ENCODE measurements around the gene IKZF2.

IKZF2 gene

DNA sequence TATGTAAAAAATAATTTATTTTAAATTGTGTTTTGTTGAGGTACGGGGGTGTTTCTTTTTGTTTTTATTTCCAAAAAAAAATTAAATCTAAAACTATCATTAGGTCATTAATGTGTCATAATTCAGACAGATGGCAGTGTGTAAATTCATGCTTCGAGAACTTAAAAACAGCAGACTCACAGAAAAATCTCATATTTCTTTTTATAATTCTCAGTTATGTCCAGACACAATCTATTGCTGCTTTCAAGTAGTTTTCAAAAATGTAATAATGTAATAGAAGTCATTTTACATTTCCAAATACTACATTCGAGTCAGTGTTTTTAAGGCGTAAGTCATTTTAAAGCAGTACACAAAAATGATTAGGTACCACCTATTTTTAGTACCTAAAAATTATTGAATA is 14.3 kb downstream of the IKZF2 start:
- H3K4me3 ChIP-seq (ENCODE audit: insufficient read depth, low read depth, low read length): no peak overlapping the region

DNA sequence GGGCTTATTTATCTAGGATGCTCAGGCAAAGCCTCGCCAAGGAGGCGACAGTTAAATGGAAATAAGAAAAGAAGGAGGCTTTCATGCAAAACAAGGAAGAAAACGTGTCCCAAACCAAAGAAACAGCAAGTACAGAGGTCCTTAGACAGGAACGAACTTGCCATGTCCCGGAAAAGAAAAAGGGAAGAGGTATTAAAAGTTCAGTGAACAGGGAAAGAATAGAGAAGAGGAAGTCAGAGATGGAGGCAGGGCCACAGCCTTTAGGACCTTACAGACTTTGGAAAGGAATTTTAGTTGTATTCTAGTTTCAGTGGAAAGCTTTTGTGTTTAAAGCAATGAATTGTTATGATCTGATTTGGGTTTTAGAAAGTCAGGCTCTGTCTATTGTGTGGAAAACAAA is 22.1 kb downstream of the IKZF2 start:
- WGBS, 2 experiments: 88 to 93% methylated on average over 5 of the region's 5 CpGs
- Histone ChIP-seq H3K27ac (ENCODE audit: insufficient read depth, low read depth, low read length, poor library complexity, severe bottlenecking) (no peak overlapping the region), H3K36me3 (ENCODE audit: control insufficient read depth, insufficient read depth, low read length) (no peaks in the 10 kb centered on the region), H3K27me3 (ENCODE audit: control insufficient read depth, insufficient read depth, low read length, poor library complexity, severe bottlenecking) (no peaks in the 10 kb centered on the region), H3K9me3 (ENCODE audit: control insufficient read depth, low read length) (no peaks in the 10 kb centered on the region), H3K4me3 (ENCODE audit: insufficient read depth, low read depth, low read length) (no peak overlapping the region), H3K4me1 (ENCODE audit: control insufficient read depth, insufficient read depth, low read length) (no peaks in the 10 kb centered on the region)

More for the DNA sequence above, 14.3 kb downstream of the IKZF2 start:
- 95 to 100% methylated on average over 1 to 3 of the region's 4 CpGs for WGBS, 2 experiments
- Histone ChIP-seq H3K27ac (ENCODE audit: insufficient read depth, low read depth, low read length, poor library complexity, severe bottlenecking) (no peak overlapping the region), H3K9me3 (ENCODE audit: control insufficient read depth, low read length) (no peaks in the 10 kb centered on the region), H3K27me3 (ENCODE audit: control insufficient read depth, insufficient read depth, low read length, poor library complexity, severe bottlenecking) (no peaks in the 10 kb centered on the region), H3K36me3 (ENCODE audit: control insufficient read depth, insufficient read depth, low read length) (no peaks in the 10 kb centered on the region), H3K4me1 (ENCODE audit: control insufficient read depth, insufficient read depth, low read length) (no peaks in the 10 kb centered on the region)

DNA sequence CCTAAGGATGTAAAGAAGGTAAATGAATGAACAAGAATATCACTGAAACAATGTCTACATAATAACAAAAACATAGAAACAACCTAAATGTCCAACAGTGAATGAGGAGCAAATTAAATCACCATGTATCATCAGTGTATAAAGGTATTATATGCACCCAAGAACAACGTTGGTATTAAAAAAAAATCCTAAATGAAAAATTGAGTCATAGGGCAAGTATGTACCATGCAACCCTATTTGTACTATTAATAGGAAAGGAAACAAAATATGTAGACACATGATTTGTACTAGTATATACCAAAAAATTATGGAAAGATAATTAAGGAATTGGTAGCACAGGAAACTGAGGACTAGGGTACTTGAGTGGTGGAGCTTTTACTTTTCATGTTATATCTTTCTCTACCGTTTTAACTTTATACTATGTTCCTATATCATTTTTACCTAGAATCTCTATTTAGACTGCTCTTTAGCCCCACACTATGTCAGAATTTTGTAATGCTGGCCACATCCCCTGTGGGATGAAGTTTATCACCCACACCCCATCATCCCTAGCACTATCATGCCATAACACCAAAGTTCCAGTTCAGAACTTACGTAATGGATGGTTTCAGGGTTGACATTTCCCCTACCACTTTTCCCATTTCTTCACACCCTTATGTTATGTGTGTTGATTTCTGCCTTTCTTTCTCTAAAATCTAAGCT is 25.6 kb downstream of the IKZF2 start:
- no peaks in the 10 kb centered on the region for H3K9me3 ChIP-seq (ENCODE audit: control insufficient read depth, low read length)
- H3K27ac ChIP-seq (ENCODE audit: insufficient read depth, low read depth, low read length, poor library complexity, severe bottlenecking): no peak overlapping the region
- no peaks in the 10 kb centered on the region for H3K27me3 ChIP-seq (ENCODE audit: control insufficient read depth, insufficient read depth, low read length, poor library complexity, severe bottlenecking)
- H3K36me3 ChIP-seq (ENCODE audit: control insufficient read depth, insufficient read depth, low read length): no peaks in the 10 kb centered on the region
- H3K4me1 ChIP-seq (ENCODE audit: control insufficient read depth, insufficient read depth, low read length): no peaks in the 10 kb centered on the region
- 100% methylated on average over 1 to 2 of the region's 3 CpGs for WGBS, 2 experiments
- no peak overlapping the region for H3K4me3 ChIP-seq (ENCODE audit: insufficient read depth, low read depth, low read length)

DNA sequence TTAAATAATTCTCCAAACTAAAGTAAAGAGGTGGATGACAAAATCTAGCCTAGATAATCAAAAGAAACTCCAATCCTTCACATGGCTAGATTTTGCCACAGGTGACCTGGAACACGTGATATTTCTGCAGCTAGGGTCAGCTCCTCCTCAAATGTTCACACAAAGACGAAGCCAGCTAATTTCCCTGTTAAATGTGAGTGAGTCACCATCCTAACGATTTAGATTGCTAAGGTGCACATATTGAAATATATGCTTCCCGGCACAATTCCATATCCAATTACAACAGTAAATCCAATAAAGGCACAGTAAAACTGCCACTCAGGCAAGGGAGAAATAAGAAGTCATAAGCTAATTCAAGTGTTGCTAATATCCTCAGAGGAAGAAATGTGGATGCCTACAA is 28.7 kb downstream of the IKZF2 start:
- H3K4me3 ChIP-seq (ENCODE audit: insufficient read depth, low read depth, low read length): no peak overlapping the region
- WGBS, 2 experiments: 92 to 96% methylated on average over 4 of the region's 4 CpGs
- no peaks in the 10 kb centered on the region for H3K27me3 ChIP-seq (ENCODE audit: control insufficient read depth, insufficient read depth, low read length, poor library complexity, severe bottlenecking)
- H3K9me3 ChIP-seq (ENCODE audit: control insufficient read depth, low read length): no peaks in the 10 kb centered on the region
- no peaks in the 10 kb centered on the region for H3K4me1 ChIP-seq (ENCODE audit: control insufficient read depth, insufficient read depth, low read length)
- H3K36me3 ChIP-seq (ENCODE audit: control insufficient read depth, insufficient read depth, low read length): no peaks in the 10 kb centered on the region
- no peak overlapping the region for H3K27ac ChIP-seq (ENCODE audit: insufficient read depth, low read depth, low read length, poor library complexity, severe bottlenecking)

DNA sequence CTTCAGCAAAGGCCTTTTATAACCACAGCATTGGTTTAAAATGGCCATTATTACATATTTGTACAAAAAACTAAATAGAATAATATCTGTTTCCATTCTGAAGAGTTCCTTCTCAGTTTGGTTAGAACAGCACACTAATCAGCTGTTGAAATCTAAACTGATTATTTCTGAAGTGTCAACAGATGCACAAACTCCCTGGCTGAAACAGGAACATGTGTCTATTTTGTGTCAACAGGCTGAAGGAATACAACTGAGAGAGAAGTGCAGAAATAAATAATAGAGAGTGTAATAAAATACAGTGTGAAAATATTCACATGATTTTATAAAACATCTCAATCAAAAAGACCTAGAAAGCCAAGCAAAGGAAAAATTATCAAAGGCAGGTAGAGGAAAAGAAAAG is 29.7 kb downstream of the IKZF2 start:
- no peaks in the 10 kb centered on the region for H3K27me3 ChIP-seq (ENCODE audit: control insufficient read depth, insufficient read depth, low read length, poor library complexity, severe bottlenecking)
- no peaks in the 10 kb centered on the region for H3K4me1 ChIP-seq (ENCODE audit: control insufficient read depth, insufficient read depth, low read length)
- no peaks in the 10 kb centered on the region for H3K36me3 ChIP-seq (ENCODE audit: control insufficient read depth, insufficient read depth, low read length)
- H3K9me3 ChIP-seq (ENCODE audit: control insufficient read depth, low read length): no peaks in the 10 kb centered on the region
- no peak overlapping the region for H3K4me3 ChIP-seq (ENCODE audit: insufficient read depth, low read depth, low read length)
- no peak overlapping the region for H3K27ac ChIP-seq (ENCODE audit: insufficient read depth, low read depth, low read length, poor library complexity, severe bottlenecking)

DNA sequence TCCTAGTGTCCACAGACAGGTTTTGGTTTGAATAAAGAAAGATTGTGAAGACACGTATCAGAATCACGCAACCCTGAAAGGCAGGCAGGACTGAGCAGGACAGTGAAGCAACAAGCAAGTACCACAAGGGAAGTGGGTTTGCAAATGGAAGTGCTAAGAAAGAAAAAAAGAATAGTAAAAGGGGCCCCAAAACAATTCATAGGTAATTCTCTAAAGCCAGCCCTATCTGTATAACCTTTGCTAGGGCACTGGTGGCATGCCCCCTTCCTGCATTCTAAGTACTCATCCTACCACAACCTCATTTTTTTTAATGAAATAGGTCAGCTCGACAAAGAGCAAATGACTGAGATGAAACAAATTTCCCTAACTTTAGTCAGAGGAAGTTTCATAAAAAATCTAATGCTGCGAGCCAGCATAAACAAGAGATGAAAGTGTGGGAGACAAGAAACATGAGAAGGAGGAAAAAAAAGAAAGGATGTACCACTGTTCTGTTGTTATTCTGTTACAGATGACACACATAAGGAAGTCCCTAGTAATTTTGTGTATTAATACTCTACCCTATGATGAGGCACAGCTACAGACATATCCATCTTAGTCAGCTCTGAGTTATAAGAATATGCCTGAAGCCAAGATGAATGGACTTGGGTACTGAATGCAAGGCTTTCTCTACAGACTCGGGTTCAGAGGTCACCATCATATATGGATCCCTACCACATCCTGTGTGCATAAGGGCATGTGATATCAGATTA is 32.2 kb downstream of the IKZF2 start:
- no peak overlapping the region for H3K4me3 ChIP-seq (ENCODE audit: insufficient read depth, low read depth, low read length)
- no peaks in the 10 kb centered on the region for H3K36me3 ChIP-seq (ENCODE audit: control insufficient read depth, insufficient read depth, low read length)
- H3K9me3 ChIP-seq (ENCODE audit: control insufficient read depth, low read length): no peaks in the 10 kb centered on the region
- WGBS, 2 experiments: 97 to 100% methylated on average over 5 of the region's 5 CpGs
- H3K27me3 ChIP-seq (ENCODE audit: control insufficient read depth, insufficient read depth, low read length, poor library complexity, severe bottlenecking): no peaks in the 10 kb centered on the region
- no peaks in the 10 kb centered on the region for H3K4me1 ChIP-seq (ENCODE audit: control insufficient read depth, insufficient read depth, low read length)
- no peak overlapping the region for H3K27ac ChIP-seq (ENCODE audit: insufficient read depth, low read depth, low read length, poor library complexity, severe bottlenecking)

DNA sequence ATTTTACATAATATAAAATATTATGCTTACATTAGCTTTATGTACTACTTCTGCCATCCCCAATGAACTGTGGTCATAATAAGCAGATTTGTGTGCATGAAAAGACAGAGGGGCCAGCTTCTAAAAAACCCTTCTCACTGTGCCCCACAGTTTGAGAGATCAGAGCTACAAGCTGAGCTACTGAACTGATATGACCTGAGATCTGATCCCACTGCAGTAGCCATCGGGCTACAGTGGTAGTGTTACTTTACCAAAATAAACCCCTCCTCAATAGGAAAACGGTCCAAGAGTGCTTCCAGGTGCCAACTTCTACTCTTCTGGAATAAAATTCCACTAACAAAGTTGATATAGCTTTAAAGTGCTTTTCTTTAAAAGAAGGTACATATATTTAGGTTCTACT is 43.1 kb downstream of the IKZF2 start:
- H3K27me3 ChIP-seq (ENCODE audit: control insufficient read depth, insufficient read depth, low read length, poor library complexity, severe bottlenecking): no peaks in the 10 kb centered on the region
- H3K36me3 ChIP-seq (ENCODE audit: control insufficient read depth, insufficient read depth, low read length): no peaks in the 10 kb centered on the region
- H3K4me1 ChIP-seq (ENCODE audit: control insufficient read depth, insufficient read depth, low read length): no peaks in the 10 kb centered on the region
- H3K4me3 ChIP-seq (ENCODE audit: insufficient read depth, low read depth, low read length): no peak overlapping the region
- 87 to 90% methylated on average over 2 of the region's 2 CpGs for WGBS, 2 experiments
- no peaks in the 10 kb centered on the region for H3K9me3 ChIP-seq (ENCODE audit: control insufficient read depth, low read length)
- no peak overlapping the region for H3K27ac ChIP-seq (ENCODE audit: insufficient read depth, low read depth, low read length, poor library complexity, severe bottlenecking)

DNA sequence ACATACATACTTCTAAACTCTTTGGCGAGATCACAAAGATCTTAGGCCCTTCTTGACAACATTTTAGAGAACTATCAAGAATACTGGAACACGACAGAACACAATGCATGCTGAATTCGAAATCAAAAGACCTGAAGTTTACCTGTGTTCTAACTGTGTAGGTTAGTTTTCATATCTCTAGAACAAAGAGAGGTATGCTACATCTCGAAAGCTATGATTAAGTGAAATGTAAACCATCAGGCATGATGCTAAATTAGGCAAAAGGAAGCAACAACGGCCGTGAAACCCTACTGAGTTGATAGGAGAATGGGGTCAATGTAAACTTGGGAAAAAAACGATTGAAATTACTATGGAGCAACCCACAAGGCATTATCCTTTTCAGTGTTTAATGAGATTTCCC is 43.7 kb downstream of the IKZF2 start:
- Histone ChIP-seq H3K4me3 (ENCODE audit: insufficient read depth, low read depth, low read length) (no peak overlapping the region), H3K27ac (ENCODE audit: insufficient read depth, low read depth, low read length, poor library complexity, severe bottlenecking) (no peak overlapping the region), H3K36me3 (ENCODE audit: control insufficient read depth, insufficient read depth, low read length) (no peaks in the 10 kb centered on the region), H3K9me3 (ENCODE audit: control insufficient read depth, low read length) (no peaks in the 10 kb centered on the region), H3K27me3 (ENCODE audit: control insufficient read depth, insufficient read depth, low read length, poor library complexity, severe bottlenecking) (no peaks in the 10 kb centered on the region), H3K4me1 (ENCODE audit: control insufficient read depth, insufficient read depth, low read length) (no peaks in the 10 kb centered on the region)
- WGBS, 2 experiments: 87 to 91% methylated on average over 7 of the region's 7 CpGs

DNA sequence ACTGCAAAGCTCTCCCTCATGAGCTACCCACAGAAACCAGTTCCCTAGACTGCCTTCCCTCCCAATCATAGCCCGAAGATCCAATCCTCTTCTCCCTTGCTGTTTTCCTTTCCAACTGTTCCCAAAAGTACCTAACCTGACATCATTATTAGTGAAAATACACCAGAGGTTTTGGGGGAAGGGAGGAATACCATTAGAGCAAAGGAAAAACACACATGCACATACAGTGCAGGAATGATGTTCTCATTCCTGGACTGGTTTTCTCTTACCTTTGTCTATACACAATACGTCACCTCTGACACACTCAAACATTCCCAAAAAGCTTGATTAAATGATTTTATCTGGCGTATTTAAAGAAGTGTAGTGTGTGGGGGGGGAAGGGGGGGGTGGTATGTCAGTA is 46.2 kb downstream of the IKZF2 start:
- H3K4me1 ChIP-seq (ENCODE audit: control insufficient read depth, insufficient read depth, low read length): no peaks in the 10 kb centered on the region
- H3K4me3 ChIP-seq (ENCODE audit: insufficient read depth, low read depth, low read length): no peak overlapping the region
- no peaks in the 10 kb centered on the region for H3K27me3 ChIP-seq (ENCODE audit: control insufficient read depth, insufficient read depth, low read length, poor library complexity, severe bottlenecking)
- H3K27ac ChIP-seq (ENCODE audit: insufficient read depth, low read depth, low read length, poor library complexity, severe bottlenecking): no peak overlapping the region
- H3K36me3 ChIP-seq (ENCODE audit: control insufficient read depth, insufficient read depth, low read length): no peaks in the 10 kb centered on the region
- WGBS, 2 experiments: 100% methylated on average over 1 of the region's 3 CpGs
- H3K9me3 ChIP-seq (ENCODE audit: control insufficient read depth, low read length): no peaks in the 10 kb centered on the region

DNA sequence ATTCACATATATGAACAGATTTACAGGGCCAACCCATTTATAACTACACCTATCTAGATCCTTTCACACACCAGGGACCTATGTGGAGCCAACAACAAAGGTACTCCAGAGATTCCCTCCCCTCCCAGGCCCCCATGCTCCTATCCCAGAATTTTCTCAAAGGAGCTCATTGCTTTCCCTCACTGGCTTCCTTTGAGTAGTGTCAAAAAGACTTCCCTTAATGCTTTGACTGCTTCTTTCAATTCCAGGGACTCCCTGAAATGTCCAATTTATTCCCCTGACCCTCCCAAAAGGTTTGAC is 46.6 kb downstream of the IKZF2 start:
- H3K27ac ChIP-seq (ENCODE audit: insufficient read depth, low read depth, low read length, poor library complexity, severe bottlenecking): no peak overlapping the region
- no peaks in the 10 kb centered on the region for H3K36me3 ChIP-seq (ENCODE audit: control insufficient read depth, insufficient read depth, low read length)
- H3K27me3 ChIP-seq (ENCODE audit: control insufficient read depth, insufficient read depth, low read length, poor library complexity, severe bottlenecking): no peaks in the 10 kb centered on the region
- no peaks in the 10 kb centered on the region for H3K9me3 ChIP-seq (ENCODE audit: control insufficient read depth, low read length)
- H3K4me3 ChIP-seq (ENCODE audit: insufficient read depth, low read depth, low read length): no peak overlapping the region
- no peaks in the 10 kb centered on the region for H3K4me1 ChIP-seq (ENCODE audit: control insufficient read depth, insufficient read depth, low read length)
